Testis (tissue), 2 donors: ENCODE data around the gene NECTIN1.

Source experiments
- POLR2A ChIP-seq: fragments of 450-650 bp; IDR thresholded peaks from one replicate; pipeline ENCODE4 v1.6.1; 2017; ENCODE audit warnings: antibody characterized with exemption, mild to moderate bottlenecking, moderate library complexity
- TF ChIP-seq, protein P1 (sequence below), 3 experiments: fragments of 450-650 bp in 2 of 3; fragments of 200-600 bp in 1 of 3; sonication (generic) in 1 of 3; IDR thresholded peaks; one replicate each; pipeline ENCODE4 v1.5.1; 2016 to 2019; ENCODE audit warnings: antibody characterized with exemption in 3 of 3, mild to moderate bottlenecking in 2 of 3, moderate library complexity in 1 of 3

DNA sequence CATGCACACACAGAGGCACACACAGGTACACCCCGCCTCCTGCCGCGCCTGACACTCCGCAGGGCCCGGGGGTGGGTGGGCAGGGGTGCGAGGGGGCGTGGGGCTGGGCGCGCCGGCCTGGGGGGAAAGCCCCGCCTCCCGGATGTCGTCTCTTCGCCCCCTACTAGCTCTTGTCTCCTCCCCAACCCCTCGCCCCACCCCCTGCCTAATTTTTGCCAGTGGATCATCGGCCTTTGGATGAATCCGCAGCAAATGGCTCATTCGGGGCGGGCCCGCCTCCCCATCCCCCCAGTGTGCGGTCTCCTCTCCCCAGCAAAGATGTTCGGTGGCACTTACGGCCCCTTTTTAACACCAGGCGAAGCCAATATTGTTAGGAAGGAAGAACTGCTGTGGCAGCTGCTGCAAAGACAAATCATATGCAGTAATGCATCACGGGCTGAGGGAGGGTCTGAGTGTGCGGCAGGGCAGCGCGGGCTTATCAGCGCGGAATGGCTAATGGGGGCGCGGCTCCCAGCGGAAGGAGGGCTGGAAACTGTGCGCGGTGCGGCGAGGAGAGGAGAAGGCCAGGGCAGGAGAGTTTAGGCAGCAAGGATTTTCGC lies 13.4 kb upstream of the NECTIN1 start:
- TF ChIP-seq POLR2A = no peak
- TF ChIP-seq, protein P1, sequence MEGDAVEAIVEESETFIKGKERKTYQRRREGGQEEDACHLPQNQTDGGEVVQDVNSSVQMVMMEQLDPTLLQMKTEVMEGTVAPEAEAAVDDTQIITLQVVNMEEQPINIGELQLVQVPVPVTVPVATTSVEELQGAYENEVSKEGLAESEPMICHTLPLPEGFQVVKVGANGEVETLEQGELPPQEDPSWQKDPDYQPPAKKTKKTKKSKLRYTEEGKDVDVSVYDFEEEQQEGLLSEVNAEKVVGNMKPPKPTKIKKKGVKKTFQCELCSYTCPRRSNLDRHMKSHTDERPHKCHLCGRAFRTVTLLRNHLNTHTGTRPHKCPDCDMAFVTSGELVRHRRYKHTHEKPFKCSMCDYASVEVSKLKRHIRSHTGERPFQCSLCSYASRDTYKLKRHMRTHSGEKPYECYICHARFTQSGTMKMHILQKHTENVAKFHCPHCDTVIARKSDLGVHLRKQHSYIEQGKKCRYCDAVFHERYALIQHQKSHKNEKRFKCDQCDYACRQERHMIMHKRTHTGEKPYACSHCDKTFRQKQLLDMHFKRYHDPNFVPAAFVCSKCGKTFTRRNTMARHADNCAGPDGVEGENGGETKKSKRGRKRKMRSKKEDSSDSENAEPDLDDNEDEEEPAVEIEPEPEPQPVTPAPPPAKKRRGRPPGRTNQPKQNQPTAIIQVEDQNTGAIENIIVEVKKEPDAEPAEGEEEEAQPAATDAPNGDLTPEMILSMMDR (IDR thresholded peaks at IDR 0.05) = no peak
